ENCODE measurements around the gene ZMYND8. TPM values are rescaled to one million over a fixed set of nuclear protein-coding genes. Genes with fewer than 3 reads are reported as not detected.

The ZMYND8 gene
- polyA plus RNA-seq, 6 donors from 2014 or later, result 2.7 to 22.7 (median 12.1) TPM

GRCh38 chr20:47174456-47175243 is 181.8 kb downstream of the ZMYND8 start:
- Mint-ChIP-seq H3K27ac (no peak overlapping the region), H3K4me1 (no peaks in the 10 kb centered on the region), H3K27me3 (peaks cover 18 to 36% (median 30%) of the 10 kb centered on the region in 3 donors), H3K9me3 (peaks cover 0 to 2% (median 0%) of the 10 kb centered on the region in 7 donors), H3K4me3 (no peak overlapping the region), H3K36me3 (peaks cover 0 to 5% of the 10 kb centered on the region in 2 donors)
- DNase-seq (no peak), ATAC-seq (ENCODE audit: low read depth in 2 of 2) (no peak)

- no peaks in the 10 kb centered on the region for H3K4me1 Mint-ChIP-seq
- no peak overlapping the region for H3K27ac Mint-ChIP-seq
- peaks cover 0 to 5% of the 10 kb centered on the region in 2 donors for H3K36me3 Mint-ChIP-seq
- H3K9me3 Mint-ChIP-seq, result peaks cover 0 to 2% (median 0%) of the 10 kb centered on the region in 7 donors
- DNase-seq, result no peak
- ATAC-seq (ENCODE audit: low read depth in 2 of 2), result no peak
- H3K27me3 Mint-ChIP-seq, result peaks cover 27 to 37% (median 36%) of the 10 kb centered on the region in 3 donors
- H3K4me3 Mint-ChIP-seq, result no peak overlapping the region
These were observed 182.8 kb downstream of the ZMYND8 start for GRCh38 chr20:47173596-47174216.

DNA sequence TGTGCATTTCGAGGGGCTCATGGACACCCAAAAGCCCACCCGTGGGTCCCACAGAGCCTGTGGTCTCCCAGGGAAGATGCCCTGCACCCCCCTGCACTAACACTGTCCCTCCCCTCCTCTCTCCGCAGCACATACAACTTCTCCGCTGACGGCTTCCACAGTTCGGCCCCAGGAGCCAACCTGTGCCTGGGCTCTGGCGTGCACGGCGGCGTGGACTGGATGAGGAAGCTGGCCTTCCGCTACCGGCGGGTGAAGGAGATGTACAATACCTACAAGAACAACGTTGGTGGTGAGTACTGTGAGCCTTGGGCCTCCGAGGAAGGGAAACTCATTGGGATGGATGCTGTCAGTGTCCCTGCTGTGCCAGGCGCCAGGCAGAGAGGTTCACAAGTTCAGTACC is 183.9 kb downstream of the ZMYND8 start:
- no peak for DNase-seq
- H3K4me3 Mint-ChIP-seq, result no peak overlapping the region
- H3K36me3 Mint-ChIP-seq, result peaks cover 0 to 2% of the 10 kb centered on the region in 2 donors
- H3K4me1 Mint-ChIP-seq, result no peaks in the 10 kb centered on the region
- H3K27me3 Mint-ChIP-seq, result peaks cover 25 to 45% (median 28%) of the 10 kb centered on the region in 3 donors
- H3K27ac Mint-ChIP-seq, result no peak overlapping the region
- H3K9me3 Mint-ChIP-seq, result peaks cover 0 to 2% (median 0%) of the 10 kb centered on the region in 7 donors
- ATAC-seq (ENCODE audit: low read depth in 2 of 2), result no peak

DNA sequence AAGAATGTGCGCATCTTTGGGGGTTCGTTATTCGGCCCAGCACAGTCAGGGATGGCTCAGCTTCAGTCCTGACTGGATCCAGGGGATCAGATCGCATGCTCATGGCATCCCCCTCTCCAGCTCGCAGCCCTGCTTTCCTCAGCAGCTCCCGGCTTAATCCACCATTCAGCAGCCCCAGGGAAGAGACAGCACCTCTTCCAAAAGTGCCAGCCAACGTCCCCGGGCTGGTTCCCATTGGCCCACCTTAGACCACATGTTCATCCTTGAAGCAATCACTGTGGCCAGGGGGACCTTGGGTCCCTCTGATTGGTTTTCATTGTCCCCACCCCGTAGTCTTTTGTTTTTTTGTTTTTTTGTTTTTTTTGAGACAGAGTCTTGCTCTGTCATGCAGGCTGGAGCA is 188.7 kb downstream of the ZMYND8 start:
- H3K9me3 Mint-ChIP-seq, result peaks cover 0 to 6% (median 0%) of the 10 kb centered on the region in 7 donors
- no peak overlapping the region for H3K27ac Mint-ChIP-seq
- H3K4me3 Mint-ChIP-seq, result no peak overlapping the region
- DNase-seq (no peak), ATAC-seq (ENCODE audit: low read depth in 2 of 2) (no peak)
- H3K27me3 Mint-ChIP-seq, result peaks cover 16 to 35% (median 21%) of the 10 kb centered on the region in 3 donors
- H3K4me1 Mint-ChIP-seq, result no peaks in the 10 kb centered on the region
- no peaks in the 10 kb centered on the region for H3K36me3 Mint-ChIP-seq

DNA sequence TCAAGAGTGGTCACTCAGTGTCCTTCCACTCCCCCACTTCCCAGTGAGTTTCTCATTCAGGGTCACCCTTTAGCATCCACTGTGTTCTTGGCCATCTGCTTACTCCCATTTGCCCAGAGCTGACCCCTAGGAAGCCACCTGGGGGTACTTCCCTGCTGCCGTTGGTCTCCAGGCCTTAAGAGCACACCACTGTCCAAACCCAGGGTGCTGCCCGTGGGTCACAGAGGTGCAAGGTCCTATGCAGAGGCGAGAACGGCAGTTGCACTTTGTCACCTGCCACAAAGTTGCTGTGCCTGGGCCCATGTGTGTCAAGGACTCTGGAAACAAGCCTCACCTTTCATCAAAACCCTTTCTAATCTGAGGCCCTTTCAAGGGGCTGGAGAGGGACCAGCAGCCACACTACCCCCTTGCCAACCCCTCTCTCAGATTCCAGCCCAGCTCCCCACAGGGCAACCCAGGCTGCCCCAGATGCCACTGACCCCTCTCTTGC is 191.1 kb downstream of the ZMYND8 start:
- no peak overlapping the region for H3K4me3 Mint-ChIP-seq
- H3K27ac Mint-ChIP-seq, result no peak overlapping the region
- DNase-seq, result no peak
- no peaks in the 10 kb centered on the region for H3K36me3 Mint-ChIP-seq
- ATAC-seq (ENCODE audit: low read depth in 2 of 2), result no peak
- no peaks in the 10 kb centered on the region for H3K4me1 Mint-ChIP-seq
- peaks cover 0 to 6% (median 0%) of the 10 kb centered on the region in 7 donors for H3K9me3 Mint-ChIP-seq
- H3K27me3 Mint-ChIP-seq, result peaks cover 6 to 28% (median 12%) of the 10 kb centered on the region in 3 donors

GRCh38 chr20:47164140-47164539 is 192.4 kb downstream of the ZMYND8 start:
- H3K9me3 Mint-ChIP-seq, result peaks cover 0 to 6% (median 0%) of the 10 kb centered on the region in 7 donors
- ATAC-seq (ENCODE audit: low read depth in 2 of 2), result no peak
- no peaks in the 10 kb centered on the region for H3K36me3 Mint-ChIP-seq
- peaks cover 6 to 35% (median 13%) of the 10 kb centered on the region in 3 donors for H3K27me3 Mint-ChIP-seq
- no peak overlapping the region for H3K27ac Mint-ChIP-seq
- DNase-seq, result no peak
- no peak overlapping the region for H3K4me3 Mint-ChIP-seq
- H3K4me1 Mint-ChIP-seq, result no peaks in the 10 kb centered on the region

GRCh38 chr20:47161411-47161810 is 195.1 kb downstream of the ZMYND8 start:
- H3K4me3 Mint-ChIP-seq, result no peak overlapping the region
- no peak for ATAC-seq (ENCODE audit: low read depth in 2 of 2)

GRCh38 chr20:47160992-47161391 is 195.5 kb downstream of the ZMYND8 start:
- ATAC-seq (ENCODE audit: low read depth in 2 of 2) (no peak), DNase-seq (no peak)
- no peaks in the 10 kb centered on the region for H3K4me1 Mint-ChIP-seq
- no peak overlapping the region for H3K4me3 Mint-ChIP-seq
- H3K36me3 Mint-ChIP-seq, result no peaks in the 10 kb centered on the region
- H3K9me3 Mint-ChIP-seq, result peaks cover 0 to 6% (median 0%) of the 10 kb centered on the region in 7 donors
- no peak overlapping the region for H3K27ac Mint-ChIP-seq
- peaks cover 11 to 20% (median 19%) of the 10 kb centered on the region in 3 donors for H3K27me3 Mint-ChIP-seq

More at GRCh38 chr20:47161411-47161810, 195.1 kb downstream of the ZMYND8 start:
- peaks cover 11 to 20% (median 19%) of the 10 kb centered on the region in 3 donors for H3K27me3 Mint-ChIP-seq
- H3K9me3 Mint-ChIP-seq, result peaks cover 0 to 6% (median 0%) of the 10 kb centered on the region in 7 donors
- no peak for DNase-seq
- H3K36me3 Mint-ChIP-seq, result no peaks in the 10 kb centered on the region
- no peak overlapping the region for H3K27ac Mint-ChIP-seq
- no peaks in the 10 kb centered on the region for H3K4me1 Mint-ChIP-seq

GRCh38 chr20:47160240-47160639 is 196.3 kb downstream of the ZMYND8 start:
- Mint-ChIP-seq H3K9me3 (peaks cover 0 to 6% (median 0%) of the 10 kb centered on the region in 7 donors), H3K4me1 (no peaks in the 10 kb centered on the region), H3K4me3 (no peak overlapping the region), H3K36me3 (no peaks in the 10 kb centered on the region), H3K27ac (no peak overlapping the region), H3K27me3 (peaks cover 11 to 20% (median 19%) of the 10 kb centered on the region in 3 donors)
- ATAC-seq (ENCODE audit: low read depth in 2 of 2) (no peak), DNase-seq (no peak)

Other genes starting within 250 kb of the ZMYND8 start
- 10 to 100 TPM; 22.7 to 70.9 (median 54.1) TPM for gene NCOA3, start 145.2 kb upstream of the ZMYND8 start, polyA plus RNA-seq (ENCODE audit: low read depth in 6 of 6)

Measured in naive B cell (primary cell).